GM12801 (cell line): Measurements from ENCODE around the gene HUNK.

Experiments
- CTCF ChIP-seq: IDR thresholded peaks from one replicate; pipeline ENCODE4 v1.5.1; 2011; ENCODE audit warnings: control low read depth; ENCODE audit not compliant: insufficient read length; ENCODE audit errors: extremely low read depth

HUNK gene

GRCh38 chr21:31880816-31881215, 8.0 kb downstream of the HUNK start:
- TF ChIP-seq CTCF = no peak

- no peak for TF ChIP-seq CTCF
Observed at GRCh38 chr21:31882711-31883110, 9.9 kb downstream of the HUNK start.

GRCh38 chr21:31885146-31885545, 12.3 kb downstream of the HUNK start:
- TF ChIP-seq CTCF = no peak

GRCh38 chr21:31886915-31887314, 14.1 kb downstream of the HUNK start:
- no peak for TF ChIP-seq CTCF

GRCh38 chr21:31887391-31887841, 14.6 kb downstream of the HUNK start:
- TF ChIP-seq CTCF = no peak

- TF ChIP-seq CTCF = no peak
Observed at GRCh38 chr21:31888936-31889371, 16.1 kb downstream of the HUNK start.

- no peak for TF ChIP-seq CTCF
Observed at GRCh38 chr21:31889460-31889859, 16.6 kb downstream of the HUNK start.

GRCh38 chr21:31892686-31893085, 19.9 kb downstream of the HUNK start:
- no peak for TF ChIP-seq CTCF
